H1 (cell line): Measurements from ENCODE around the gene HOXC11. TPM values are rescaled to one million over a fixed set of nuclear protein-coding genes. Genes with fewer than 3 reads are reported as not detected.

Experiments used
- CTCF ChIA-PET: fragments of 300-600 bp; sonication (Branson Sonifier 250); formaldehyde crosslinking; loops from one replicate; lab custom pipeline; 2021; ENCODE audit not compliant: partially characterized antibody; lab: Charles Lee
- POLR2A ChIA-PET: fragments of 300-600 bp; sonication (Branson Sonifier 250); formaldehyde crosslinking; loops from one replicate; lab custom pipeline; 2021; ENCODE audit warnings: inconsistent platforms; ENCODE audit not compliant: partially characterized antibody; lab: Charles Lee
- DNase-seq, 2 experiments: peaks; one replicate each; pipeline versions ENCODE4 v3.0.0 to v3.0.0-alpha.2; 2010 to 2022; ENCODE audit warnings: low spot score in 2 of 2, low read depth in 1 of 2, mixed read lengths in 1 of 2
- FAIRE-seq: peaks from 2 replicates; lab custom pipeline; 2011; peaks lifted over from hg19 to GRCh38; lab: Jason Lieb, UNC
- H2AFZ ChIP-seq: 2 replicates; pipeline ENCODE4 v1.8.1; 2012; ENCODE audit warnings: low read length, inconsistent platforms
- H2AK5ac ChIP-seq: 2 replicates; pipeline ENCODE4 v1.6.1; 2013; ENCODE audit warnings: low read depth, low read length
- H2BK120ac ChIP-seq: replicated peaks from 2 replicates; pipeline ENCODE3; 2013; ENCODE audit warnings: low read depth, low read length, inconsistent platforms
- H2BK12ac ChIP-seq: 2 replicates; pipeline ENCODE4 v1.6.1; 2013; ENCODE audit warnings: low read depth, low read length
- H2BK15ac ChIP-seq: 2 replicates; pipeline ENCODE4 v1.6.1; 2013; ENCODE audit warnings: low read length
- H2BK20ac ChIP-seq: 2 replicates; pipeline ENCODE4 v1.6.1; 2013; ENCODE audit warnings: low read length
- H2BK5ac ChIP-seq: 2 replicates; pipeline ENCODE4 v1.6.1; 2013; ENCODE audit warnings: low read depth, low read length
- H3K14ac ChIP-seq: 2 replicates; pipeline ENCODE4 v1.6.1; 2013; ENCODE audit warnings: inconsistent platforms; ENCODE audit not compliant: insufficient read length
- H3K18ac ChIP-seq: 2 replicates; pipeline ENCODE4 v1.6.1; 2013; ENCODE audit warnings: low read length; ENCODE audit errors: extremely low read depth
- H3K23ac ChIP-seq: 2 replicates; pipeline ENCODE4 v1.6.1; 2013; ENCODE audit warnings: inconsistent platforms; ENCODE audit not compliant: insufficient read length
- H3K23me2 ChIP-seq: 2 replicates; pipeline ENCODE4 v1.6.1; 2013; ENCODE audit warnings: low read depth, low read length
- H3K27ac ChIP-seq: 2 replicates; pipeline ENCODE4 v1.6.1; 2011; ENCODE audit warnings: low read depth, low read length, inconsistent platforms
- H3K27me3 ChIP-seq, 4 experiments: replicated peaks in 1 of 4; 1 replicate in 1 of 4; 2 replicates in 3 of 4; pipeline versions ENCODE4 v1.6.1 to v1.8.1; 2011 to 2013; ENCODE audit warnings: low read length in 3 of 4, mild to moderate bottlenecking in 3 of 4, inconsistent platforms in 2 of 4, mixed read lengths in 2 of 4, moderate library complexity in 1 of 4; ENCODE audit not compliant: control insufficient read depth in 3 of 4, insufficient read depth in 3 of 4; ENCODE audit errors: extremely low read depth in 1 of 4
- H3K36me3 ChIP-seq, 4 experiments: 2 replicates each; pipeline versions ENCODE4 v1.6.1 to v1.8.1; 2011 to 2013; ENCODE audit warnings: mild to moderate bottlenecking in 4 of 4, low read length in 3 of 4, moderate library complexity in 2 of 4, control low read depth in 1 of 4, inconsistent platforms in 1 of 4; ENCODE audit not compliant: insufficient read depth in 4 of 4, control insufficient read depth in 2 of 4
- H3K4ac ChIP-seq: replicated peaks from 2 replicates; pipeline ENCODE3; 2013; ENCODE audit warnings: low read length, low read depth, mixed read lengths, inconsistent platforms; ENCODE audit not compliant: insufficient read length
- H3K4me1 ChIP-seq, 4 experiments: replicated peaks in 1 of 4; 1 replicate in 1 of 4; 2 replicates in 3 of 4; pipeline versions ENCODE4 v1.6.1 to v1.8.1; 2011 to 2013; ENCODE audit warnings: low read length in 3 of 4, inconsistent platforms in 2 of 4, mixed read lengths in 1 of 4; ENCODE audit not compliant: insufficient read depth in 4 of 4, control insufficient read depth in 3 of 4
- H3K4me2 ChIP-seq, 2 experiments: 2 replicates each; pipeline versions ENCODE4 v1.6.1 to v1.8.1; 2011 to 2013; ENCODE audit warnings: low read depth in 2 of 2, low read length in 2 of 2, control low read depth in 1 of 2, inconsistent platforms in 1 of 2, mild to moderate bottlenecking in 1 of 2; ENCODE audit not compliant: insufficient read depth in 1 of 2
- H3K4me3 ChIP-seq, 4 experiments: fragments of 200-600, 300-600 bp in 1 of 4; sonication (generic), shearing (Covaris generic), sonication (Bioruptor Twin) in 1 of 4; 2 replicates each; pipeline versions ENCODE4 v1.5.1 to v1.8.1; 2011 to 2016; ENCODE audit warnings: low read length in 4 of 4, low read depth in 3 of 4, control low read depth in 2 of 4, inconsistent platforms in 2 of 4, mild to moderate bottlenecking in 2 of 4, mixed read lengths in 1 of 4, moderate library complexity in 1 of 4; ENCODE audit not compliant: insufficient read depth in 2 of 4; ENCODE audit errors: extremely low read depth in 1 of 4
- H3K56ac ChIP-seq: replicated peaks from 2 replicates; pipeline ENCODE3; 2013; ENCODE audit warnings: low read depth, mild to moderate bottlenecking, mixed read lengths, low read length, inconsistent platforms; ENCODE audit not compliant: insufficient read length
- H3K79me1 ChIP-seq: 2 replicates; pipeline ENCODE4 v1.6.1; 2013; ENCODE audit warnings: low read depth, low read length, control low read depth
- H3K79me2 ChIP-seq, 2 experiments: 2 replicates each; pipeline versions ENCODE4 v1.6.1 to v1.8.1; 2012 to 2013; ENCODE audit warnings: low read length in 2 of 2, mild to moderate bottlenecking in 2 of 2, inconsistent platforms in 1 of 2; ENCODE audit not compliant: insufficient read depth in 2 of 2, control insufficient read depth in 1 of 2
- H3K9ac ChIP-seq, 4 experiments: replicated peaks in 1 of 4; 1 replicate in 1 of 4; 2 replicates in 3 of 4; pipeline versions ENCODE4 v1.6.1 to v1.8.1; 2011 to 2013; ENCODE audit warnings: low read depth in 3 of 4, low read length in 3 of 4, control low read depth in 2 of 4, mild to moderate bottlenecking in 2 of 4, moderate library complexity in 2 of 4, inconsistent platforms in 1 of 4; ENCODE audit errors: extremely low read depth in 1 of 4
- H3K9me3 ChIP-seq, 2 experiments: 2 replicates each; pipeline versions ENCODE4 v1.6.1 to v1.8.1; 2012 to 2013; ENCODE audit warnings: mild to moderate bottlenecking in 2 of 2, moderate library complexity in 2 of 2, control low read depth in 1 of 2, inconsistent platforms in 1 of 2, low read depth in 1 of 2, low read length in 1 of 2, mixed read lengths in 1 of 2; ENCODE audit not compliant: insufficient read depth in 2 of 2
- H4K20me1 ChIP-seq, 2 experiments: replicated peaks in 1 of 2; 2 replicates each; pipeline versions ENCODE3 to v1.8.1; 2011 to 2013; ENCODE audit warnings: inconsistent platforms in 2 of 2, low read length in 2 of 2, mild to moderate bottlenecking in 1 of 2; ENCODE audit not compliant: insufficient read depth in 2 of 2, control insufficient read depth in 1 of 2
- H4K5ac ChIP-seq: 2 replicates; pipeline ENCODE4 v1.6.1; 2013; ENCODE audit warnings: low read length, low read depth, mixed read lengths, inconsistent platforms; ENCODE audit not compliant: insufficient read length
- H4K8ac ChIP-seq: 2 replicates; pipeline ENCODE4 v1.8.0; 2013; ENCODE audit warnings: mild to moderate bottlenecking, moderate library complexity, low read length, inconsistent platforms; ENCODE audit not compliant: insufficient read depth; ENCODE audit errors: extremely low read depth
- H4K91ac ChIP-seq: replicated peaks from 2 replicates; pipeline ENCODE3; 2013; ENCODE audit warnings: low read length, mixed read lengths, inconsistent platforms; ENCODE audit not compliant: insufficient read length
- ATF2 ChIP-seq: IDR thresholded peaks from 2 replicates; pipeline ENCODE4 v1.6.1; 2012; ENCODE audit warnings: low read length, inconsistent platforms
- CBX8 ChIP-seq: fragments of 300-800, 300-1000 bp; sonication (generic); IDR thresholded peaks from 2 replicates; pipeline ENCODE4 v1.7.1; 2016; ENCODE audit warnings: low read depth, low read length, borderline replicate concordance
- CTBP2 ChIP-seq: IDR thresholded peaks from 2 replicates; pipeline ENCODE4 v1.7.0; 2011; ENCODE audit warnings: borderline replicate concordance, mild to moderate bottlenecking, moderate library complexity, mixed read lengths, low read length; ENCODE audit not compliant: insufficient read depth, insufficient read length
- EZH2 ChIP-seq: fragments of 200-600 bp; sonication (generic); IDR thresholded peaks from 2 replicates; pipeline ENCODE4 v1.7.1; 2012; ENCODE audit warnings: low read depth, mild to moderate bottlenecking, moderate library complexity, low read length, inconsistent platforms; ENCODE audit not compliant: severe bottlenecking
- JUND ChIP-seq: IDR thresholded peaks from 2 replicates; pipeline ENCODE4 v1.6.1; 2011; ENCODE audit warnings: mild to moderate bottlenecking, improper control_type of control experiment, low read length
- RNF2 ChIP-seq: fragments of 200-900, 300-1000 bp; sonication (generic); IDR thresholded peaks from 2 replicates; pipeline ENCODE4 v1.7.1; 2016; ENCODE audit warnings: borderline replicate concordance, low read depth, mild to moderate bottlenecking, antibody characterized with exemption, low read length; ENCODE audit not compliant: poor library complexity, severe bottlenecking; ENCODE audit errors: missing control alignments
- SUZ12 ChIP-seq: fragments of 200-600 bp; sonication (generic); IDR thresholded peaks from 2 replicates; pipeline ENCODE4 v1.6.1; 2012; ENCODE audit warnings: mild to moderate bottlenecking, inconsistent platforms, low read length, moderate library complexity, mixed read lengths
- WGBS, 2 experiments: shearing (Covaris generic) in 1 of 2; methylation state at CpG; one replicate each; pipeline versions ENCODE4 v1.1.6 to v1.1.7; 2013 to 2015; ENCODE audit warnings: low lambda C conversion rate in 2 of 2, mixed read lengths in 2 of 2, inconsistent platforms in 1 of 2, low coverage in 1 of 2, missing lambda C conversion rate in 1 of 2; ENCODE audit not compliant: insufficient replicate concordance in 2 of 2, insufficient coverage in 1 of 2, insufficient read length in 1 of 2; ENCODE audit errors: extremely low coverage in 1 of 2, missing lambda C conversion rate in 1 of 2; 5-methylcytosine and 5-hydroxymethylcytosine counted together
- polyA plus RNA-seq, 7 experiments: library from polyadenylated mRNA; depleted of rRNA in 3 of 7; stranded (reverse) in 5 of 7; unstranded in 2 of 7; fragments of >200 nt in 5 of 7; fragments of 200-250 nt in 2 of 7; gene quantifications; 1 replicate in 5 of 7; 2 replicates in 1 of 7; 4 replicates in 1 of 7; pipeline versions ENCODE4 v1.2.1 to v1.2.3, GENCODE V29; 2011 to 2013; ENCODE audit warnings: missing spikeins in 2 of 7, mixed read lengths in 2 of 7
- total RNA-seq: library from RNA; stranded (reverse); fragmentation: NEBNext Ultra II Directional; extraction: Animal tissue kit (Norgen Biotek cat#: 25700); gene quantifications from 2 replicates; pipeline ENCODE4 v1.2.1, GENCODE V29; 2021

Gene HOXC11
- total and polyA plus RNA-seq, 2 of the 8 experiments (the other 6 are each of a cell fraction or from before 2014, with no cell fraction given): not detected

- Histone ChIP-seq H2BK15ac (peak overlapping the region; percentile 24; the same call in 1 of the 2 replicates), H3K27me3 (peaks cover 97 to 100% (median 100%) of the 10 kb centered on the region in 4 experiments), H3K79me2 (no peaks in the 10 kb centered on the region), H3K9me3 (peaks cover 0 to 5% of the 10 kb centered on the region in 2 experiments; a peak in 1 of 4 replicates), H3K23ac (no peak overlapping the region), H3K56ac (no peak overlapping the region), H3K9ac (no peak overlapping the region), H3K4ac (no peak overlapping the region), H3K4me3 (no peak overlapping the region), H4K91ac (no peak overlapping the region), H4K5ac (no peak overlapping the region), H2AK5ac (0 out of 2 replicates have a peak overlapping the region, but pooled peaks have one; percentile 7), H3K4me2 (no peak overlapping the region), H4K20me1 (peaks cover 21 to 38% of the 10 kb centered on the region in 2 experiments), H3K27ac (no peak overlapping the region), H3K36me3 (peaks cover 0 to 12% (median 0%) of the 10 kb centered on the region in 4 experiments; a peak in 1 of 8 replicates), H3K14ac (no peak overlapping the region), H2BK20ac (no peak overlapping the region), H3K23me2 (peaks cover 2% of the 10 kb centered on the region; the same call in 1 of the 2 replicates), H2AFZ (no peak overlapping the region), H2BK5ac (no peak overlapping the region), H3K4me1 (peaks cover 0 to 15% (median 3%) of the 10 kb centered on the region in 4 experiments; a peak in 4 of 7 replicates), H3K79me1 (no peaks in the 10 kb centered on the region), H2BK12ac (peak overlapping the region; percentile 84), H2BK120ac (no peak overlapping the region), H3K18ac (no peak overlapping the region), H4K8ac (no peak overlapping the region)
- FAIRE-seq (no peak), DNase-seq (no peak)
- ChIA-PET POLR2A (interaction anchor here (0.6 to 1.4 kb wide), 7 partner anchors 9 to 312 kb away, joined by 3 to 8 read pairs (median 4); partner anchors contain the start of genes HOXC8 and HOXC9), CTCF (interaction anchor here (0.5 to 4.3 kb wide), 27 partner anchors 9 to 827 kb away, joined by 3 to 30 read pairs (median 5); partner anchors contain the start of genes HOXC11, HOXC5 and HOXC9)
- TF ChIP-seq JUND (no peak), EZH2 (peak; percentile 82), SUZ12 (peak; percentile 85), ATF2 (no peak), CBX8 (no peak; the same call in 1 of the 2 replicates), RNF2 (peak; percentile 97), CTBP2 (peak; percentile 32)
- 6% methylated on average over 8 of the region's 8 CpGs; no CpG with 5 or more reads in 1 of the 2 experiments for WGBS, 2 experiments
Observed at GRCh38 chr12:53991077-53991460, 18.1 kb downstream of the HOXC11 start.
